ENCODE measurements around the gene ATXN7. TPM values are rescaled to one million over a fixed set of nuclear protein-coding genes. Genes with fewer than 3 reads are reported as not detected.

ATXN7 gene
- total and polyA plus RNA-seq, 4 donors = 2.8 to 13.6 (median 5.6) TPM

- peaks cover 0 to 7% (median 4%) of the 10 kb centered on the region in 4 donors for H3K36me3 ChIP-seq (ENCODE audit: control insufficient read depth in 4 of 4, insufficient read depth in 3 of 4, low read depth in 1 of 4, low read length in 3 of 4)
- H3K9me3 ChIP-seq (ENCODE audit: control insufficient read depth in 4 of 4, low read length in 3 of 4) = no peaks in the 10 kb centered on the region
- no peak overlapping the region for H3K27ac ChIP-seq (ENCODE audit: low read depth in 1 of 2, low read length in 2 of 2)
- 82% methylated on average over 1 of the region's 1 CpG for WGBS
- no peaks in the 10 kb centered on the region for H3K27me3 ChIP-seq (ENCODE audit: control insufficient read depth in 4 of 4, insufficient read depth in 4 of 4, low read length in 3 of 4)
- H3K4me1 ChIP-seq (ENCODE audit: control insufficient read depth in 4 of 4, insufficient read depth in 4 of 4, low read length in 3 of 4) = no peaks in the 10 kb centered on the region
- DNase-seq (ENCODE audit: low spot score) = no peak
- no peak overlapping the region for H3K4me3 ChIP-seq (ENCODE audit: low read depth in 1 of 3, low read length in 3 of 3)
- H3K9ac ChIP-seq (ENCODE audit: low read depth in 1 of 2, low read length in 2 of 2) = no peak overlapping the region
- TF ChIP-seq YY1 (IDR thresholded peaks at IDR 0.05) (no peak), RXRA (IDR thresholded peaks at IDR 0.05) (no peak), NR2F2 (IDR thresholded peaks at IDR 0.05) (no peak), ATF3 (IDR thresholded peaks at IDR 0.05) (no peak), MAX (IDR thresholded peaks at IDR 0.05) (no peak), RAD21 (IDR thresholded peaks at IDR 0.05) (no peak), FOXA1 (IDR thresholded peaks at IDR 0.05) (no peak), GABPA (IDR thresholded peaks at IDR 0.05 in 1 of 2, conservative IDR thresholded peaks at IDR 0.05 in 1 of 2) (no peak), CTCF (IDR thresholded peaks at IDR 0.05; ENCODE audit: low read depth, low read length, missing input control) (no peak), JUND (IDR thresholded peaks at IDR 0.05) (no peak)
Measured at GRCh38 chr3:63896332-63897030, 32.8 kb downstream of the ATXN7 start.

GRCh38 chr3:63900010-63900409 lies 36.3 kb downstream of the ATXN7 start:
- Histone ChIP-seq H3K9ac (ENCODE audit: low read depth in 1 of 2, low read length in 2 of 2) (no peak overlapping the region), H3K36me3 (ENCODE audit: control insufficient read depth in 4 of 4, insufficient read depth in 3 of 4, low read depth in 1 of 4, low read length in 3 of 4) (peaks cover 0 to 7% (median 4%) of the 10 kb centered on the region in 4 donors), H3K4me1 (ENCODE audit: control insufficient read depth in 4 of 4, insufficient read depth in 4 of 4, low read length in 3 of 4) (no peaks in the 10 kb centered on the region), H3K27me3 (ENCODE audit: control insufficient read depth in 4 of 4, insufficient read depth in 4 of 4, low read length in 3 of 4) (no peaks in the 10 kb centered on the region), H3K9me3 (ENCODE audit: control insufficient read depth in 4 of 4, low read length in 3 of 4) (no peaks in the 10 kb centered on the region), H3K4me3 (ENCODE audit: low read depth in 1 of 3, low read length in 3 of 3) (no peak overlapping the region), H3K27ac (ENCODE audit: low read depth in 1 of 2, low read length in 2 of 2) (no peak overlapping the region)
- 96% methylated on average over 5 of the region's 5 CpGs for WGBS
- TF ChIP-seq FOXA2 (IDR thresholded peaks at IDR 0.05) (no peak), ZBTB33 (IDR thresholded peaks at IDR 0.05) (no peak), RXRA (IDR thresholded peaks at IDR 0.05) (no peak), TAF1 (conservative IDR thresholded peaks at IDR 0.05) (no peak), REST (IDR thresholded peaks at IDR 0.05) (no peak), HNF4A (conservative IDR thresholded peaks at IDR 0.05) (no peak), EGR1 (IDR thresholded peaks at IDR 0.05; ENCODE audit: low read depth in 2 of 2) (no peak), CTCF (IDR thresholded peaks at IDR 0.05; ENCODE audit: low read depth, low read length, missing input control) (no peak), RAD21 (IDR thresholded peaks at IDR 0.05) (no peak), SP1 (IDR thresholded peaks at IDR 0.05) (no peak), HNF4G (IDR thresholded peaks at IDR 0.05) (no peak)
- no peak for DNase-seq (ENCODE audit: low spot score)

Data from liver (tissue), 9 donors.